HG02885 (cell line): ENCODE results near the gene MMUT.
"Not testable (repeated sequence)": the region's sequence is repeated elsewhere in the genome, so short reads cannot be mapped to it uniquely, and the experiment has no call there.

Experiments used
- ATAC-seq: cut with Tn5 transposase; IDR thresholded peaks from one replicate; pipeline ENCODE4 v1.9.1; 2021; ENCODE audit warnings: mild to moderate bottlenecking; ENCODE audit not compliant: unreplicated experiment, poor library complexity

The MMUT gene

GRCh38 chr6:49462927-49463611 lies at the start of gene MMUT, which contains the start of gene CENPQ:
Gene MMUT, minus strand, starts transcription at chr6:49463253. Its CDS starts 3,787 bp downstream, at chr6:49459466.
Gene CENPQ, plus strand, starts transcription at chr6:49463370. Its CDS starts 6,807 bp downstream, at chr6:49470177.
- peak; percentile 98 for ATAC-seq

- no peak for ATAC-seq
These were observed 46.3 kb upstream of the MMUT start for GRCh38 chr6:49509342-49509741.

- ATAC-seq: no peak
These were observed 43.6 kb upstream of the MMUT start for GRCh38 chr6:49506569-49507111.

GRCh38 chr6:49504666-49505065 lies 41.6 kb upstream of the MMUT start:
- no peak for ATAC-seq

GRCh38 chr6:49499623-49500022 lies 36.6 kb upstream of the MMUT start, which contains the start of gene GLYATL3:
Gene GLYATL3, plus strand, starts transcription at chr6:49499923. Its CDS starts 12,068 bp downstream, at chr6:49511991.
- no peak for ATAC-seq

- no peak for ATAC-seq
These were observed 36.1 kb upstream of the MMUT start for GRCh38 chr6:49499126-49499525.

- no peak for ATAC-seq
These were observed 34.3 kb upstream of the MMUT start for GRCh38 chr6:49497304-49497703.

- ATAC-seq: no peak
These were observed 27.6 kb upstream of the MMUT start for GRCh38 chr6:49490633-49491032.

- ATAC-seq: not testable (repeated sequence)
These were observed 20.3 kb upstream of the MMUT start for GRCh38 chr6:49483380-49483779.

GRCh38 chr6:49481846-49482245 lies 18.8 kb upstream of the MMUT start:
- ATAC-seq: not testable (repeated sequence)

GRCh38 chr6:49479308-49479970 lies 16.4 kb upstream of the MMUT start:
- no peak for ATAC-seq

GRCh38 chr6:49476564-49476963 lies 13.5 kb upstream of the MMUT start:
- not testable (repeated sequence) for ATAC-seq

GRCh38 chr6:49468042-49468441 lies 5.0 kb upstream of the MMUT start:
- no peak for ATAC-seq

GRCh38 chr6:49464691-49465090 lies 1.6 kb upstream of the MMUT start:
- no peak for ATAC-seq

- ATAC-seq: peak; percentile 2
These were observed 537 bp upstream of the MMUT start for GRCh38 chr6:49463612-49463967.

- ATAC-seq: peak; percentile 8
These were observed 490 bp downstream of the MMUT start for GRCh38 chr6:49462599-49462926.

- no peak for ATAC-seq
These were observed 982 bp downstream of the MMUT start for GRCh38 chr6:49462071-49462470.

- no peak for ATAC-seq
These were observed 5.3 kb downstream of the MMUT start for GRCh38 chr6:49457771-49458170.

GRCh38 chr6:49454787-49455709 lies 8.0 kb downstream of the MMUT start:
- ATAC-seq: peak; percentile 81

GRCh38 chr6:49453221-49453620 lies 9.8 kb downstream of the MMUT start:
- ATAC-seq: no peak

GRCh38 chr6:49430866-49431265 lies 32.2 kb downstream of the MMUT start:
- ATAC-seq: no peak
